SJSA1 (cell line): ENCODE results near the gene TTC39B. TPM values are rescaled to one million over a fixed set of nuclear protein-coding genes. Genes with fewer than 3 reads are reported as not detected.
"Not testable (repeated sequence)": the region's sequence is repeated elsewhere in the genome, so short reads cannot be mapped to it uniquely, and the experiment has no call there.

ENCODE experiments used
- DNase-seq, 2 experiments: peaks; one replicate each; pipeline ENCODE4 v3.0.0-alpha.2; 2015 to 2020; ENCODE audit warnings: low spot score in 2 of 2, low read depth in 1 of 2
- H3K27ac ChIP-seq: fragments of 250-450 bp; sonication (Bioruptor Pico); 2 replicates; pipeline ENCODE4 v1.5.1; 2020; ENCODE audit warnings: mild to moderate bottlenecking, moderate library complexity
- H3K27me3 ChIP-seq: fragments of 250-450 bp; sonication (Bioruptor Pico); replicated peaks from 2 replicates; pipeline ENCODE4 v1.5.1; 2020; ENCODE audit warnings: mild to moderate bottlenecking, moderate library complexity
- H3K36me3 ChIP-seq: fragments of 250-450 bp; sonication (Bioruptor Pico); 2 replicates; pipeline ENCODE4 v1.5.1; 2020; ENCODE audit warnings: mild to moderate bottlenecking
- H3K4me1 ChIP-seq: fragments of 250-450 bp; sonication (Bioruptor Pico); replicated peaks from 2 replicates; pipeline ENCODE4 v1.6.1; 2021; ENCODE audit warnings: mild to moderate bottlenecking
- H3K4me3 ChIP-seq: fragments of 250-450 bp; sonication (Bioruptor Pico); 2 replicates; pipeline ENCODE4 v1.5.1; 2020; ENCODE audit warnings: mild to moderate bottlenecking
- H3K9me3 ChIP-seq: fragments of 250-450 bp; sonication (Bioruptor Pico); replicated peaks from 2 replicates; pipeline ENCODE4 v1.5.1; 2020; ENCODE audit warnings: mild to moderate bottlenecking
- total RNA-seq: library from RNA; depleted of rRNA; stranded (reverse); fragments of >200 nt; shearing (Covaris generic); gene quantifications from 2 replicates; pipeline ENCODE4 v1.2.3, GENCODE V29; 2014

TTC39B gene
- total RNA-seq, 1 experiment from 2014 or later: 5.9 TPM

DNA sequence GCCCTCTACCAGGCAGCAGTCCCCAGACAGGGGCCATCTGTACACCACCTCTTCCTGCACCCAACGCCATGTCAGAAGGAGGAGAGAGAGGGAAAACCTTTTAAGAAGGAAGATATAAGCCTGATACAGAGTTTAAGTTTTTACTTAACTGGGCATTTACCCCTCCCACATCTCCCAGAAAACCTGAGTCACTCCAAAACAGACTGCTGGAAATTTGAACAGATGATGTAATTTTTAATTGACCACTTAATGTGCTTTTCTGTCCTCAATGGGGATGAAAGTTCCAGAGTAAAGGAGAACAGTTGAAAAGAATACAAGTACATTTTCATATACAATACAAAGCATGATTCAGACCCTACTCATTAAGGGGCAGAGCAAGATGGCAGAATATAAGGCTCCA, 63.9 kb downstream of the TTC39B start:
- Histone ChIP-seq H3K27me3 (no peaks in the 10 kb centered on the region), H3K4me1 (peaks cover 23% of the 10 kb centered on the region), H3K36me3 (no peaks in the 10 kb centered on the region), H3K27ac (no peak overlapping the region), H3K9me3 (no peaks in the 10 kb centered on the region), H3K4me3 (no peak overlapping the region)
- no peak for DNase-seq

DNA sequence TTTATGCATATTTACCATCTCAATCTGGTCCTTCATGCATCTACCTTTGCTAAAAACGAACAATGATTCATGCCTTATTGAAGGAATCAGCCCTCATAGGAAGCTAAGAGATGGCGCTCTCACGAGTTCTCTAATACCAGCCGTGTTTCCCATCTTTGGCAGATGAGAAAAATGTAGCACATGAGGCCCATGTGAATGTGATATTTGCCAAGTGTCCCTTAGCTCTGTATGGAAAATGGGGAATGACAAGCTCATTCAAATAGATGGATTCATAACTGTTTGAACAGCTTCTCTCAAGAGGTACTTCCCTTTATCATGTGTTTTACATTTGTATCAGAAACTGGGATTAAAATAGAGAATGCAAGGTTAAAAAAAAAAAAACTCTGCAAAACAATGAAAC, 66.1 kb downstream of the TTC39B start:
- Histone ChIP-seq H3K27me3 (no peaks in the 10 kb centered on the region), H3K4me1 (peaks cover 13% of the 10 kb centered on the region), H3K36me3 (no peaks in the 10 kb centered on the region), H3K27ac (no peak overlapping the region), H3K4me3 (no peak overlapping the region), H3K9me3 (no peaks in the 10 kb centered on the region)
- DNase-seq: no peak

DNA sequence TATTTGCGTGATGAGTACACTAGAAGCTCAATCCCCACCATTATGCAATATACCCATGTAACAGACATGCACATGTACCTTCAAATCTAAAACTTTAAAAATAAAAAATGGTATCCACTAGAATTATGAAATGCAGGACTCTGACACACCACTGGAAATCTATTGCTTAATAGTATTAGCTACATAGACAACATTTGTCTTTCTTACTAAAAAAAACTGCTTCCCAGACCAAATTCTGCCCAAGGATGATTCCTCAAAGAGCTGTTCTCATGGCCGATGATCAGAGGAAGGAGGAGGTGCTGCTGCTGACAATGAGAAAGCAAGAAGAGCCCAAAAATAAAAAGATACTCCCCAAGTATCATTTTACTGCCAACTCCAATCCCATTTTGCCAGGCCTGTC, 67.2 kb downstream of the TTC39B start:
- H3K4me1 ChIP-seq: peaks cover 13% of the 10 kb centered on the region
- no peak overlapping the region for H3K27ac ChIP-seq
- no peaks in the 10 kb centered on the region for H3K36me3 ChIP-seq
- H3K4me3 ChIP-seq: no peak overlapping the region
- H3K9me3 ChIP-seq: no peaks in the 10 kb centered on the region
- no peak for DNase-seq
- H3K27me3 ChIP-seq: no peaks in the 10 kb centered on the region

GRCh38 chr9:15238646-15239045, 68.4 kb downstream of the TTC39B start:
- no peaks in the 10 kb centered on the region for H3K27me3 ChIP-seq
- no peak for DNase-seq
- H3K4me1 ChIP-seq: peaks cover 4% of the 10 kb centered on the region
- H3K9me3 ChIP-seq: no peaks in the 10 kb centered on the region
- no peaks in the 10 kb centered on the region for H3K36me3 ChIP-seq
- no peak overlapping the region for H3K27ac ChIP-seq
- no peak overlapping the region for H3K4me3 ChIP-seq

- no peak overlapping the region for H3K27ac ChIP-seq
- no peaks in the 10 kb centered on the region for H3K4me1 ChIP-seq
- no peaks in the 10 kb centered on the region for H3K36me3 ChIP-seq
- no peaks in the 10 kb centered on the region for H3K27me3 ChIP-seq
- DNase-seq: no peak
- no peaks in the 10 kb centered on the region for H3K9me3 ChIP-seq
- H3K4me3 ChIP-seq: no peak overlapping the region
These were observed 71.4 kb downstream of the TTC39B start for GRCh38 chr9:15235658-15236057.

DNA sequence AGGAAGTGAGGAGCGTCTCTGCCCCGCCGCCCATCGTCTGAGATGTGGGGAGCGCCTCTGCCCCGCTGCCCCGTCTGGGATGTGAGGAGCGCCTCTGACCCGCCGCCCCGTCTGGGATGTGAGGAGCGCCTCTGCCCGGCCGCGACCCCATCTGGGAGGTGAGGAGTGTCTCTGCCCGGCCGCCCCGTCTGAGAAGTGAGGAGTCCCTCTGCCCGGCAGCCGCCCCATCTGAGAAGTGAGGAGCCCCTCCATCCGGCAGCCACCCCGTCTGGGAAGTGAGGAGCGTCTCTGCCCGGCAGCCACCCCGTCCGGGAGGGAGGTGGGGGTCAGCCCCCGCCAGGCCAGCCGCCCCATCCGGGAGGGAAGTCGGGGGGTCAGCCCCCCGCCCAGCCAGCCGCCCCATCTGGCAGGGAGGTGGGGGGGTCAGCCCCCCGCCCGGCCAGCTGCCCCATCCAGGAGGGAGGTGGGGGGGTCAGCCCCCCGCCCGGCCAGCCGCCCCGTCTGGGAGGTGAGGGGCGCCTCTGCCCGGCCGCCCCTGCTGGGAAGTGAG, 73.0 kb downstream of the TTC39B start:
- not testable (repeated sequence) for H3K36me3 ChIP-seq, H3K4me1 ChIP-seq, H3K9me3 ChIP-seq, DNase-seq, H3K27me3 ChIP-seq, H3K4me3 ChIP-seq, H3K27ac ChIP-seq

DNA sequence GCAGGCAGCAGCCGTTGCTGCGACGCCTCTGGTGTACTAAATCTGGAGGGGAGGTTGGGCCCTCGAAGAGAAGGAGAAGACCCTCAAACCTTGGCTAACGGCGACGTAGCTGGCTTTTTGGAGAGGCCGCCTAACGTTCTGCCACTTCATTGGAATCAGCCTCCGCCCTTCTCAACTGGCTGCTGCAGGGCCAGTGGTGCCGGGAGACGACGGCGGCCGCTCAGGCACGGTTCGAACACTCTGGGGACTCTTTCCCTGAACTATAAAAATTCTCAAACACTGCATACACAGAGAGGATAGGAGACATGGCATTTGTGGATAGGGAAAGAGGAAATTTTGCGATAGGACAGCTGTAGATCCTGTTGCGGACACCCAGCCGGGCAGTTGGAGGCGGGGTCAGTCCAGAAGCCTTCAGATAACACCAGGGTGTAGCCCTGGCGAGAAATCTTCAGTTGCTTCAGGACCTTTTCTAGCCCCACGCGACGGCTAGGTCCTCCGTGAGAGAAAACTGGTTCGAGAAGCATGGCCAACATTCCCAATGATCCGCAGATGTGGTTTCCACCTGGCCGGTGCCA, 74.2 kb downstream of the TTC39B start:
- DNase-seq, H3K4me3 ChIP-seq, H3K9me3 ChIP-seq, H3K4me1 ChIP-seq, H3K36me3 ChIP-seq, H3K27ac ChIP-seq, H3K27me3 ChIP-seq: not testable (repeated sequence)

DNA sequence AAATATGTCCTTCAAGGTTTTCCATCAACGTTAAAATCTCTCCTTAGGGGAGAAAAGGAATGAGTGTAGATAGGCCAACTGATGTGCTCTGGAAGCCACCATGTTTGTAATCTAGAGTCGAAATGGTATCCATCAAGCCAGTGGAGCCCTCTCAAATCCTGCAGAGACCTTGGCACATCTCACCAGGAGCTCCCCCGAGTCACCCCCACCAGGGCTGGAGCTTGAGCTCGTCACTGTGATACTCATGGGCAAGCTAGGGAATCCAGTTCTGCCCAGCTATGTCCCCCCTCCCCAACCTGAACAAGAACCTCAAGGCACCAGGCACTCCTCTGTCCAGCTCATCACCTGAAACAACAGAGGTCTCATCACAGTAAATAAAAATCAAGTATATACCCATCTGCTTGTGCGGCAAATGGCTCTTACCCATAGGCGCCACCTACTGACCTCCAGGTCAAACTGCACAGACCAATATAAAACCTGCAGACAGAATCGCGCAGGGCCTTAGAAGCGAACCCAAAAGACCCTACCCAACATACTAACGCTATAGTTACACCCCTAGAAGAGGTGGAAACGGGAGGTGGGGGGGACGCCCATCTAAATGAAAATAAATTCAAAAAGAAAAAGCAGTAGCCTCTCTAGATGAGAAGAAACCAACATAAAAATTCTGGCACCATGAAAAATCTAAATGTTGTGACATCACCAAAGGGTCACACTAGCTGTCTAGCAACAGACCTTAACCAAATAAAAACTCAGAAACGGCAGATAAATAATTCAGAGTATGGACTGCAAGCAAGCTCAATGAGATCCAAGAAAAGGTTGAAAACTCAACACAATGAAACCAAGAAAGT, 75.0 kb downstream of the TTC39B start:
- no peaks in the 10 kb centered on the region for H3K27me3 ChIP-seq
- H3K27ac ChIP-seq: no peak overlapping the region
- no peak overlapping the region for H3K4me3 ChIP-seq
- H3K4me1 ChIP-seq: no peaks in the 10 kb centered on the region
- no peak for DNase-seq
- no peaks in the 10 kb centered on the region for H3K9me3 ChIP-seq
- H3K36me3 ChIP-seq: no peaks in the 10 kb centered on the region

GRCh38 chr9:15229409-15229808, 77.6 kb downstream of the TTC39B start:
- DNase-seq: no peak
- Histone ChIP-seq H3K9me3 (no peaks in the 10 kb centered on the region), H3K36me3 (no peaks in the 10 kb centered on the region), H3K4me3 (no peak overlapping the region), H3K27ac (no peak overlapping the region), H3K4me1 (no peaks in the 10 kb centered on the region), H3K27me3 (no peaks in the 10 kb centered on the region)

- DNase-seq: no peak
- Histone ChIP-seq H3K9me3 (no peaks in the 10 kb centered on the region), H3K27me3 (no peaks in the 10 kb centered on the region), H3K36me3 (no peaks in the 10 kb centered on the region), H3K27ac (no peak overlapping the region), H3K4me1 (no peaks in the 10 kb centered on the region), H3K4me3 (no peak overlapping the region)
These were observed 79.5 kb downstream of the TTC39B start for GRCh38 chr9:15227491-15227890.

- Histone ChIP-seq H3K27me3 (no peaks in the 10 kb centered on the region), H3K9me3 (no peaks in the 10 kb centered on the region), H3K27ac (no peak overlapping the region), H3K4me1 (no peaks in the 10 kb centered on the region), H3K4me3 (no peak overlapping the region), H3K36me3 (no peaks in the 10 kb centered on the region)
- no peak for DNase-seq
These were observed 81.4 kb downstream of the TTC39B start for GRCh38 chr9:15225564-15226126.

DNA sequence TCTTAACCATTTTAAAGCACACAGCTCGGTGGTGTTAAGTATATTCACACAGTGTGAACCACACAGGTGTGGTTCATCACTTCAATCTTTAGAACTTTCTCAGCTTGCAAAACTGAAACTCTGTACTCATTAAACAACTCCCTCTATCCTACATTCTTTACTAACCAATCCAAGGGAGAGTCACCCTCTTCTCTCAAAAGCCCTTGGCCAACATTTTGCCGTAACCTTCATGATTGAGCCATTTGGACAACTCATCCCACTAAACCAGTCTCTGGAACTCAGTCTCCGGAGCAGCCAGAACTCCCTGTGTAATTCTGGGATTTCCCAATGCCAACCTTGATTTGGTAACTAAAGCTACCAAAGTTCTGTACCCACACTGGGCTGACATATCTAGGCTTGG, 84.7 kb downstream of the TTC39B start:
- H3K4me3 ChIP-seq: no peak overlapping the region
- DNase-seq: no peak
- no peaks in the 10 kb centered on the region for H3K9me3 ChIP-seq
- H3K27ac ChIP-seq: no peak overlapping the region
- H3K27me3 ChIP-seq: no peaks in the 10 kb centered on the region
- H3K4me1 ChIP-seq: no peaks in the 10 kb centered on the region
- no peaks in the 10 kb centered on the region for H3K36me3 ChIP-seq

DNA sequence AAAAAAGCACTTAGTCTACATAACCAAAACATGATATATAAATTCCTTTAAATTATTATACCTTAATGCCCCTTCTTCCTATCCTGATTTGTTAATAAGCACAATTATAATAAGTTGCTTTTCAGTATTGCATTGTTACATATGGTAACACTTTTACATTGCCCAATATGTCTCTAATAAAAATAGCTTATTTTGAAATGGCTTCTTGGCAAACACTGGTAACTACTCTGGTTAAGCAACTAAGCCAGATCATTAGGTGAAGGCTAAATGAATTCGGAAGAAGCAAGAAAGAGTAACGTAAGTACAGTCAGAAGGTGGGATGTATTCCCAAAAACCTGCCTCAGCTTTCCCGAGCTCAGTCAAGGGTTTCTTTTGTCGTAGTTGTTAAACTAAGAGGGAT, 85.3 kb downstream of the TTC39B start:
- H3K9me3 ChIP-seq: no peaks in the 10 kb centered on the region
- H3K27ac ChIP-seq: no peak overlapping the region
- H3K4me1 ChIP-seq: no peaks in the 10 kb centered on the region
- DNase-seq: no peak
- H3K36me3 ChIP-seq: no peaks in the 10 kb centered on the region
- no peak overlapping the region for H3K4me3 ChIP-seq
- H3K27me3 ChIP-seq: no peaks in the 10 kb centered on the region

DNA sequence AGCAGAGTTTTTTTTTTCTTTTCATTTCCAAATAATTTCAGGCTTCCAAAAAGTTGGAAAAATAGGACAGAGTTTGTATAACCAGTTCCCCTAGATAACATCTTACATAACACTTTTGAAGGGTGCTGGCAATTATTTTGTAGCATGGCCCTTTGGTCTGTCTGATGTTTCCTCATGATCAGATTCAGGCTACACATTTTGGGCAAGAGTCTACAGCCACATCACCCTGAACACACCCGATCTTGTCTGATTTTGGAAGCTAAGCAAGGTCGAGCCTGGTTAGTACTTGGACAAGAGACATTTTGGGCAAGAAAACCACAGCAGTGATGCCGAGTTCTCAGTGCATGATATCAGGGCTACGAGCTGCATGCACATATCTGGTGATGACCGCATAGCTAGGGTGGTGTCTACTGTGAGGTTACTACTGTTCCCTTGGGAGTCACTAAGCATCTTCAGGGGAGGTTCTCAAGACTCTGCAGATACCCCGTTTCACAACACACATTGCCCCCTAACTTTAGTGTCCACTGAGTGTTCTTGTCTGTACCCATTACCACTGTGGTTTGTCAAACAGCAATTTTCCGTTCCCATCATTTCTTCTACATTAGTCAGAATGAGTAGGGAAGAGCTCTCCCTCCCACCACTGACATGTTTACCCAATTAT, 86.2 kb downstream of the TTC39B start:
- no peak for DNase-seq

More for the DNA sequence above, 86.2 kb downstream of the TTC39B start:
- Histone ChIP-seq H3K9me3 (no peaks in the 10 kb centered on the region), H3K36me3 (no peaks in the 10 kb centered on the region), H3K27me3 (no peaks in the 10 kb centered on the region), H3K4me3 (no peak overlapping the region), H3K4me1 (no peaks in the 10 kb centered on the region), H3K27ac (no peak overlapping the region)
